Activated CD4-positive, CD25-positive, alpha-beta regulatory T cell treated with anti-CD3 and anti-CD28 coated beads, Interleukin-2, amount 50 U/mL, for 24 hours (primary cell): ENCODE measurements around the gene PIGM.
"Not testable (repeated sequence)": the region's sequence is repeated elsewhere in the genome, so short reads cannot be mapped to it uniquely, and the experiment has no call there.

ENCODE experiments used
- ATAC-seq, 2 donors: fragments of 150-1000 bp; cut with Tn5 transposase; one replicate each; pipeline ENCODE4 v1.10.0; 2021; ENCODE audit warnings: mild to moderate bottlenecking in 1 of 2, moderate library complexity in 1 of 2

The PIGM gene

GRCh38 chr1:160058087-160058486, 26.3 kb upstream of the PIGM start:
- ATAC-seq: no peak

GRCh38 chr1:160056648-160057169, 24.9 kb upstream of the PIGM start:
- no peak for ATAC-seq

- ATAC-seq: no peak
These were observed 22.0 kb upstream of the PIGM start for GRCh38 chr1:160053548-160054365.

GRCh38 chr1:160052936-160053335, 21.1 kb upstream of the PIGM start:
- ATAC-seq: no peak

- no peak for ATAC-seq
These were observed 18.8 kb upstream of the PIGM start for GRCh38 chr1:160050619-160051018.

- not testable (repeated sequence) for ATAC-seq
These were observed 18.4 kb upstream of the PIGM start for GRCh38 chr1:160050182-160050581.

GRCh38 chr1:160049101-160049500, 17.3 kb upstream of the PIGM start:
- no peak for ATAC-seq

GRCh38 chr1:160048335-160048734, 16.5 kb upstream of the PIGM start:
- ATAC-seq: no peak

- ATAC-seq: no peak
These were observed 15.6 kb upstream of the PIGM start for GRCh38 chr1:160047111-160047991.

- peak; percentile 56 for ATAC-seq
These were observed 14.8 kb upstream of the PIGM start for GRCh38 chr1:160046494-160047110.

- no peak for ATAC-seq
These were observed 13.9 kb upstream of the PIGM start for GRCh38 chr1:160045653-160046052.

GRCh38 chr1:160043543-160043942, 11.8 kb upstream of the PIGM start:
- ATAC-seq: no peak

- ATAC-seq: no peak
These were observed 8.7 kb upstream of the PIGM start for GRCh38 chr1:160040476-160040875.

GRCh38 chr1:160032165-160032820, 503 bp upstream of the PIGM start:
- ATAC-seq: no peak

GRCh38 chr1:160030657-160031364, 979 bp downstream of the PIGM start:
- ATAC-seq: peak; percentile 10 to 14

- ATAC-seq: no peak
These were observed 3.4 kb downstream of the PIGM start for GRCh38 chr1:160028426-160028825.

GRCh38 chr1:160025314-160025713, 6.5 kb downstream of the PIGM start:
- ATAC-seq: no peak

GRCh38 chr1:160024195-160024905, 7.4 kb downstream of the PIGM start:
- ATAC-seq: no peak

- no peak for ATAC-seq
These were observed 9.2 kb downstream of the PIGM start for GRCh38 chr1:160022330-160023310.
